Jurkat, Clone E6-1 (cell line): ENCODE data around the gene SGCD.
A peak's percentile ranks its signal among the peaks of the same experiment; 100 is the strongest.
"Not testable (repeated sequence)": the region's sequence is repeated elsewhere in the genome, so short reads cannot be mapped to it uniquely, and the experiment has no call there.

ENCODE experiments used
- DNase-seq: peaks from one replicate; pipeline ENCODE4 v3.0.0-alpha.2; 2011; ENCODE audit warnings: low read depth, low spot score
- H3K4me3 ChIP-seq: 2 replicates; pipeline ENCODE4 v1.5.1; 2011; ENCODE audit warnings: mild to moderate bottlenecking, low read length, control low read depth, moderate library complexity

SGCD gene

GRCh38 chr5:156590978-156591377, 264.0 kb downstream of the SGCD start:
- DNase-seq: no peak
- H3K4me3 ChIP-seq: no peak overlapping the region

DNA sequence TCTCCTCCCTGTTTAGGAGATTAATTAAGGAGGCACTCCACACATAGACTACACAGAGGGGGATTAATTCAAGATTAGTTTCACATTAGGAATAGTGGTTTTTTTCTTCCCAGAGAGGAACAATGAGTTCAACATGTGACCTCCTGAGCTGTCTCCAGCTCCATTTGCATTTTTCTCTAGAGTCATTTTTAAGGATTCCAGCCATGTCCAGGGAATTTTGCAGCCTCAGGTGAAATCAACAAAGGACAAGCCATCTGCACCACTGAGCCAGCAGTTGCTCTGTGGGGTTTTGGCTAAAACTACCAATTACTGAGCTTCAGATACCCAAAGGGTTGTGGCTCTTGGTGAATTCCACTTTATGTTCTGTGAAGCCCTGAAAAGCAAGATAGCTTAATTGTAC, 264.7 kb downstream of the SGCD start:
- DNase-seq: no peak
- no peak overlapping the region for H3K4me3 ChIP-seq

DNA sequence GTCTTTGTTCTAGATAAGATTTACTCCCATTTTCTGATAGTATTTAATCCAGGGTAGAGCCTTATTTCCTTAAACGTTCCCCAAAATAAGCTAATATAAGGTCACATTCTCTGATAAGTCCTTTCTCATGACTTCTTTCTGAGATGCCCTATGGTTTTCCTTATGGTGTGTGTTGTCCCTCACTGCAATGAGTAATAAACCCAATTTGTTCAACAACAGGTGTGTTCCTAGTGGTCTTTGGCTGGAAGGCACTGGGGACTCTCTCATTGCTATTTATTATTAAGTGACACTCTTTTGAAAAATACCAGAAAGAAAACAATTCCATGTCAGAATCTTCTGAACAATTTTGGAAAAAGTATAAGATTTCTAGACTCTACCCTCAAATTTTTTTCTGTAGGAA, 266.6 kb downstream of the SGCD start:
- DNase-seq: no peak
- no peak overlapping the region for H3K4me3 ChIP-seq

DNA sequence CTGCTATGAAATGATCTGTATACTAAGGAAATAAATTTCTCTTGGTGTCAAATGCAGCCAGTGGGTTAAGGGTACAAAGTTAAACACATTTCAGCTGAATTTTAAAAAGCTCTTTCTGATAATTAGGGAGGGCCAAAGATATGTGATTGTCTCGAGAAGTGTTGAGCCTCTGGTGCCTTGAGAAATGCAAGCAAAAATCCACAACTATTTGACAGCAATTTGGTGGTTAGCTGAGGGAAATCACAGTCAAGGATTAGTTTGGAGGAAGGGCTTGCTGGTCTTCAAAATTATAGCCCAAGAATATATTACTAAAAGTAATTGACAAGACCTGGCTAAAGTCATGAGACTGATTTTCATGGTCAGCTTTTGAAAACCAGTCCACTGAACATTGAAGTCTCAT, 267.4 kb downstream of the SGCD start:
- no peak overlapping the region for H3K4me3 ChIP-seq
- no peak for DNase-seq

GRCh38 chr5:156595132-156595787, 268.3 kb downstream of the SGCD start:
- no peak for DNase-seq

GRCh38 chr5:156597276-156597675, 270.3 kb downstream of the SGCD start:
- DNase-seq: no peak
- H3K4me3 ChIP-seq: no peak overlapping the region

More at GRCh38 chr5:156595132-156595787, 268.3 kb downstream of the SGCD start:
- no peak overlapping the region for H3K4me3 ChIP-seq

- DNase-seq: no peak
- H3K4me3 ChIP-seq: no peak overlapping the region
Measured at GRCh38 chr5:156598964-156599363, 272.0 kb downstream of the SGCD start.

GRCh38 chr5:156610582-156610981, 283.6 kb downstream of the SGCD start:
- H3K4me3 ChIP-seq, DNase-seq: not testable (repeated sequence)

- no peak overlapping the region for H3K4me3 ChIP-seq
- DNase-seq: no peak
Measured at GRCh38 chr5:156615901-156616300, 288.9 kb downstream of the SGCD start.

- no peak overlapping the region for H3K4me3 ChIP-seq
- no peak for DNase-seq
Measured at GRCh38 chr5:156617426-156617825, 290.5 kb downstream of the SGCD start.

GRCh38 chr5:156618601-156619000, 291.6 kb downstream of the SGCD start:
- no peak overlapping the region for H3K4me3 ChIP-seq
- DNase-seq: no peak

GRCh38 chr5:156621719-156622118, 294.8 kb downstream of the SGCD start:
- no peak for DNase-seq
- no peak overlapping the region for H3K4me3 ChIP-seq

GRCh38 chr5:156623381-156624040, 296.5 kb downstream of the SGCD start:
- DNase-seq: no peak
- H3K4me3 ChIP-seq: no peak overlapping the region

DNA sequence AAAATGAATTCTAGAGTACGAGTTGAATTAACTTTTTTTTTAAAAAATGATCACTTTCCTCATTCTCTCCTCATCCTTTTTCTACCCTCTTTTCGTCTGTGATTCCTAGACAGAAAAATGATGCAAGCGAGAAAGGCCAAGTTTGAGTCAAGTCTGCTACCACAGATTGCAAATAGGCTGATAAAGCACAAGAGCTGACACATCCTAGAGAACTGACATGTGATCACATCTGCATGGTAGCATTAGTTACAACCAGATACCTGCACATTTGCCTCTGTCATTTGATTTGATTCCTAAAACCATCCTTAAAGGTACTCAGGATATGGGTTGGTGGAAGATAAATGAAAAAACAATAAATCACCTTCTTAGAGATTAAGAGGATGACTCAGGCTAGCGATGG, 297.7 kb downstream of the SGCD start:
- DNase-seq: no peak
- H3K4me3 ChIP-seq: no peak overlapping the region

DNA sequence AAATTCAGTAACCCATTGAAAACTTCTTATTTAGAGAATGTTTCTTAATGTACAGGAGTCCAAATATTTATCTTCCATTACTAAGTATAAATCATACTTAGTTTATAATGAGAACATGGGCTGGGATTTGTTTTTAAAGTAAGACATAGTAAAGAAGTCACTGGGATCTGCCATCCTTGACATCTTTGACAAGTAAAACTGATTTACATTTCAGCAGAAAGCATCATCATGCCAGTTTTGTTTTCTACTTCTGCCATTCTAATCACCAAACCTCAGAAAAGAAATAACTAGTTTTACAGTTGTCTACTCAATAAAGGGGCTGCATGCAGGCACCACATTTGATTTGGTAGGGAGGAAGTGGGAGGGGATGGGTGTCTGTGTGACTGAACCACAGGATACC, 301.5 kb downstream of the SGCD start:
- H3K4me3 ChIP-seq: no peak overlapping the region
- DNase-seq: peak; percentile 9

DNA sequence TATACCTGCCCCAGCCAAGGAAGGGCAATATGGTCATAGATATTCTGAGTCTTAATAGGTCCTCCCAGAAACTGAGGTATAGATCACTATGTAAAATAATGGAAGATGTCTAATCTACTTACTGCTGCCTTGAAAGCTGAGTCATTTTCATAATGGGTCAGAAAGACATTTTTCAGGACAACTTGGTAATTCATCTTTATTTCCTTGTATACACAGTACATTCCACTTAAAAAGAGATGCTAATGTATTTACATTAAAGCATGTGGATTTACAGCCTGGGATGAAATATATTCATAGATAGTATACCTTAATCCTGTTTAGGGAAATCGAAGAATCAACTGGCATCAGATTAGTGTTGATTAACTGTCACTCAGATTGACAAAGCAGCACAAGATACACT, 304.0 kb downstream of the SGCD start:
- no peak for DNase-seq

GRCh38 chr5:156634301-156634700, 307.3 kb downstream of the SGCD start:
- no peak overlapping the region for H3K4me3 ChIP-seq

More for the DNA sequence above, 304.0 kb downstream of the SGCD start:
- H3K4me3 ChIP-seq: no peak overlapping the region

DNA sequence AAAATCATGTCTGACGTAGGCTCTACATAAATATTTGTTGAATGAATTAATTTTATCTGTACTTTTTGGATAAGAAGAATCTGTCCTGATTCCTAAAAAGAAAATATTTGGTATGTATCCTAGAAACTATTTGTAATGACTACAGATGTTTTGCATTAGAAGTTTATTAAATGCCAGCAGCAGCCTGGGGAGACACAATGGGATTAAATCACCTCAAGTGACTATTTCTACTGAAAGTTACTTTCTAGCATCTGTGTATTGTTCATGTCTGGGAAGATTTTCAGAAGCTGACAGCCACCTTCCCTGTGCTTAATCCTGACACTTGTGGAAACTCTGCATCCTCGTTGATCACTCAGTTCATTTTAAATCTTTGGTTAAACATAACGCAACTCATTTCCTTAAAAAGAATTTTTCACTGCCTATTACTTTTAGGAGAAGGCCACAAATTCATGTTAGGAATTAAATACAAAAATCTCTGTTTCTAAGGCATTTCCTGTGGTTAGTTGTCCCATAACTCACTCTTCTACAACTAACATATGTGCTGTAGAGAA, 313.8 kb downstream of the SGCD start:
- DNase-seq: no peak
- no peak overlapping the region for H3K4me3 ChIP-seq

More at GRCh38 chr5:156634301-156634700, 307.3 kb downstream of the SGCD start:
- no peak for DNase-seq

GRCh38 chr5:156641686-156642085, 314.7 kb downstream of the SGCD start:
- H3K4me3 ChIP-seq: no peak overlapping the region
- no peak for DNase-seq

GRCh38 chr5:156647034-156647451, 320.1 kb downstream of the SGCD start:
- DNase-seq: no peak
- H3K4me3 ChIP-seq: no peak overlapping the region

- no peak for DNase-seq
- no peak overlapping the region for H3K4me3 ChIP-seq
Measured at GRCh38 chr5:156654444-156654843, 327.5 kb downstream of the SGCD start.
